ENCODE results near the gene FRAT1. TPM values are rescaled to one million over a fixed set of nuclear protein-coding genes. Genes with fewer than 3 reads are reported as not detected.

Gene FRAT1
- total and polyA plus RNA-seq, 2 of the 13 experiments (the other 11 are each of a cell fraction or from before 2014, with no cell fraction given) = 1.7 to 2.3 TPM

DNA sequence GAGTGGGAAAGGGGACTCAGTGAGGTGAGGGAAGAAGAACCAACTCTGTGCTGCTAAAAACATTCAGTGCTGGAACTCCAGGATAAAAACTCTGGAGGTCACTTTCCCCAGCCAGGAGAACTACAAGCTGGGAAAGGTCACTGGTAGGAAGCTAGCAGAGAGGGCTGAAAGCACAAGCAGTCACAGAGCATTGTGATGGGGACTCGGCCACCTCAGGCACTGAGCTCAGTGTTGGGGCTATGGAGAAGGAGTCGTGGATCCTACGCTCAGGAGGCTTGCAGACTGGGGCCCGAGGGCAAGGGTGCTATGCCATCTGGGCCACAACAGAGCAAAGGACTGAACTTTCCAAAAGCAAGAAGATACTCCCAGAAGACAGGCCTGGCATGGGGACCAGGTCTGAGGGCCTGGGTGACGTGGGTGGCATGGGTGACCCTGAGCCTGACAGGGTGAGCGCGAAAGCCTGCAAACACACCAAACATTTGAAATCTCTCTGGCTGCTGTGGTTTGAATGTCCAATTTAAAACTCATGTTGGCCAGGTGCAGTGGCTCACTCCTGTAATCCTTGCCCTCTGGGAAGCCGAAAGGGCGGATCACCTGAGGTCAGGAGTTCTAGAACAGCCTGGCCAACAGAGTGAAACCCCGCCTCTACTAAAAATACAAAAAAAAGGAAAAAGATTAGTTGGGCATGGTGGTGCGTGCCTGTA lies 16.8 kb upstream of the FRAT1 start (continued):
- TF ChIP-seq, protein P1, sequence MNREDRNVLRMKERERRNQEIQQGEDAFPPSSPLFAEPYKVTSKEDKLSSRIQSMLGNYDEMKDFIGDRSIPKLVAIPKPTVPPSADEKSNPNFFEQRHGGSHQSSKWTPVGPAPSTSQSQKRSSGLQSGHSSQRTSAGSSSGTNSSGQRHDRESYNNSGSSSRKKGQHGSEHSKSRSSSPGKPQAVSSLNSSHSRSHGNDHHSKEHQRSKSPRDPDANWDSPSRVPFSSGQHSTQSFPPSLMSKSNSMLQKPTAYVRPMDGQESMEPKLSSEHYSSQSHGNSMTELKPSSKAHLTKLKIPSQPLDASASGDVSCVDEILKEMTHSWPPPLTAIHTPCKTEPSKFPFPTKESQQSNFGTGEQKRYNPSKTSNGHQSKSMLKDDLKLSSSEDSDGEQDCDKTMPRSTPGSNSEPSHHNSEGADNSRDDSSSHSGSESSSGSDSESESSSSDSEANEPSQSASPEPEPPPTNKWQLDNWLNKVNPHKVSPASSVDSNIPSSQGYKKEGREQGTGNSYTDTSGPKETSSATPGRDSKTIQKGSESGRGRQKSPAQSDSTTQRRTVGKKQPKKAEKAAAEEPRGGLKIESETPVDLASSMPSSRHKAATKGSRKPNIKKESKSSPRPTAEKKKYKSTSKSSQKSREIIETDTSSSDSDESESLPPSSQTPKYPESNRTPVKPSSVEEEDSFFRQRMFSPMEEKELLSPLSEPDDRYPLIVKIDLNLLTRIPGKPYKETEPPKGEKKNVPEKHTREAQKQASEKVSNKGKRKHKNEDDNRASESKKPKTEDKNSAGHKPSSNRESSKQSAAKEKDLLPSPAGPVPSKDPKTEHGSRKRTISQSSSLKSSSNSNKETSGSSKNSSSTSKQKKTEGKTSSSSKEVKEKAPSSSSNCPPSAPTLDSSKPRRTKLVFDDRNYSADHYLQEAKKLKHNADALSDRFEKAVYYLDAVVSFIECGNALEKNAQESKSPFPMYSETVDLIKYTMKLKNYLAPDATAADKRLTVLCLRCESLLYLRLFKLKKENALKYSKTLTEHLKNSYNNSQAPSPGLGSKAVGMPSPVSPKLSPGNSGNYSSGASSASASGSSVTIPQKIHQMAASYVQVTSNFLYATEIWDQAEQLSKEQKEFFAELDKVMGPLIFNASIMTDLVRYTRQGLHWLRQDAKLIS (CRISPR knock-in tag; IDR thresholded peaks at IDR 0.05) = no peak
- TF ChIP-seq NBN (conservative IDR thresholded peaks at IDR 0.05) (no peak), ZNF124 (CRISPR knock-in tag; IDR thresholded peaks at IDR 0.05) (no peak), ZMYM2 (CRISPR knock-in tag; IDR thresholded peaks at IDR 0.05) (no peak)

GRCh38 chr10:97307441-97307840 lies 11.6 kb upstream of the FRAT1 start:
- no peaks in the 10 kb centered on the region for H3K27me3 ChIP-seq (ENCODE audit: control insufficient read depth in 1 of 2, insufficient read depth in 2 of 2, low read length in 2 of 2)
- FAIRE-seq (no peak), DNase-seq (ENCODE audit: low spot score) (no peak), ATAC-seq (peak; percentile 20)
- 58% methylated on average over 1 of the region's 1 CpG for WGBS (ENCODE audit: low lambda C conversion rate)
- ChIA-PET POLR2A (interaction anchor here (1.1 kb wide), 1 partner anchor 20 kb away, joined by 3 read pairs; no protein-coding TSS in a partner anchor), CTCF (ENCODE audit: low intra/inter-chr PET ratio, low total read pairs) (no interaction called here)
- BruUV-seq (replicated peaks) = no TSS peak
- in situ Hi-C loops (cut with HindIII; ENCODE audit: extremely low pct_ligation_motif_present, low pct_unique_long_range_greater_than_20kb) (no loop called here), intact Hi-C loops (cut with micrococcal nuclease; ENCODE audit: unreplicated experiment) (no loop called here)
- no peaks in the 10 kb centered on the region for H3K9me3 ChIP-seq (ENCODE audit: low read length)
- H3K27ac ChIP-seq (ENCODE audit: extremely low read length, insufficient read depth, low read length) = no peak overlapping the region
- no peak overlapping the region for H3K4me3 ChIP-seq (replicated peaks in 1 of 3; ENCODE audit: insufficient read depth in 1 of 3, low read depth in 2 of 3, low read length in 3 of 3)
- H3K4me1 ChIP-seq (ENCODE audit: insufficient read depth, low read length) = peaks cover 31% of the 10 kb centered on the region
- H4K20me1 ChIP-seq (ENCODE audit: insufficient read depth, low read length) = no peaks in the 10 kb centered on the region
- no peak overlapping the region for H2AFZ ChIP-seq (ENCODE audit: low read length)
- TF ChIP-seq ZNF431 (CRISPR knock-in tag; IDR thresholded peaks at IDR 0.05; ENCODE audit: borderline replicate concordance, low read depth) (no peak), CBFB (CRISPR knock-in tag; IDR thresholded peaks at IDR 0.05) (no peak), ZNF496 (CRISPR knock-in tag; IDR thresholded peaks at IDR 0.05; ENCODE audit: insufficient replicate concordance) (no peak), ZFP36 (IDR thresholded peaks at IDR 0.05; ENCODE audit: borderline replicate concordance, low read depth, low read length, partially characterized antibody) (no peak), BRD4 (CRISPR knock-in tag; IDR thresholded peaks at IDR 0.05) (no peak), ZFP82 (CRISPR knock-in tag; IDR thresholded peaks at IDR 0.05; ENCODE audit: borderline replicate concordance) (no peak), HNRNPL (IDR thresholded peaks at IDR 0.05; ENCODE audit: low read depth, low read length) (no peak), PTBP1 (IDR thresholded peaks at IDR 0.05; ENCODE audit: low read depth, low read length, poor library complexity, severe bottlenecking) (no peak), SUZ12 (IDR thresholded peaks at IDR 0.05; ENCODE audit: low read depth, low read length) (no peak)
- H3K9ac ChIP-seq (ENCODE audit: insufficient read depth, low read depth, low read length) = no peak overlapping the region
- peak overlapping the region; percentile 16; the same call in 1 of the 2 replicates for H3K4me2 ChIP-seq (ENCODE audit: low read depth, low read length)
- H3K36me3 ChIP-seq (replicated peaks in 1 of 2; ENCODE audit: control insufficient read depth in 1 of 2, insufficient read depth in 2 of 2, low read length in 2 of 2) = no peaks in the 10 kb centered on the region
- H3K79me2 ChIP-seq (ENCODE audit: insufficient read depth, low read length) = no peaks in the 10 kb centered on the region

Data from HepG2 (cell line).